ENCODE data around the gene CCDC15.

Gene CCDC15

DNA sequence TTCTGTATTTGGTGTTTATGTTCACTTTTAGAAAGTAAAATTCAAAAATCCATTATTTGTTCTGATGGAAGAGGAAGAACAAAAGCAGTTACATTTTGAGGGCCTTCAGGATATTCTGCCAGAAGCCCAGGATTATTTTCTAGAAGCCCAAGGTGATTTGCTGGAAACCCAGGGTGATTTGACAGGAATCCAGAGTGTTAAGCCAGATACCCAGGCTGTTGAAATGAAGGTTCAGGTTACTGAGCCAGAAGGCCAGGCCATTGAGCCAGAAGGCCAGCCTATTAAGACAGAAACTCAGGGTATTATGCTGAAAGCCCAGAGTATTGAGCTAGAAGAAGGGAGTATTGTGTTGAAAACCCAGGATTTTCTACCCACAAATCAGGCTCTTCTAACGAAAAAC is 33.1 kb downstream of the CCDC15 start:
- Histone ChIP-seq H3K4me1 (ENCODE audit: control extremely low read depth in 1 of 4, control insufficient read depth in 4 of 4, insufficient read depth in 4 of 4, low read length in 3 of 4) (no peaks in the 10 kb centered on the region), H3K4me3 (ENCODE audit: control insufficient read depth in 1 of 7, extremely low read depth in 1 of 7, insufficient read depth in 4 of 7, low read depth in 2 of 7, low read length in 6 of 7) (no peak overlapping the region), H3K27me3 (replicated peaks in 2 of 5; ENCODE audit: control insufficient read depth in 4 of 5, insufficient read depth in 5 of 5, low read length in 4 of 5) (no peaks in the 10 kb centered on the region), H3K9me3 (ENCODE audit: control extremely low read depth in 1 of 5, control insufficient read depth in 4 of 5, insufficient read depth in 2 of 5, low read depth in 1 of 5, low read length in 4 of 5) (peaks cover 0 to 8% (median 2%) of the 10 kb centered on the region in 5 experiments), H3K36me3 (ENCODE audit: control insufficient read depth in 4 of 4, insufficient read depth in 4 of 4, low read length in 3 of 4) (peaks cover 4 to 21% (median 9%) of the 10 kb centered on the region in 4 experiments), H3K27ac (ENCODE audit: insufficient read depth in 1 of 2, low read depth in 1 of 2, low read length in 2 of 2, poor library complexity in 1 of 2, severe bottlenecking in 2 of 2) (no peak overlapping the region)
- WGBS (ENCODE audit: insufficient coverage) = 100% methylated on average over 1 of the region's 1 CpG
- DNase-seq = no peak
- ChIA-PET POLR2A (no interaction called here), CTCF (no interaction called here)

GRCh38 chr11:124988063-124988462 is 34.1 kb downstream of the CCDC15 start:
- ChIA-PET CTCF (no interaction called here), POLR2A (no interaction called here)
- Histone ChIP-seq H3K27ac (ENCODE audit: insufficient read depth in 1 of 2, low read depth in 1 of 2, low read length in 2 of 2, poor library complexity in 1 of 2, severe bottlenecking in 2 of 2) (no peak overlapping the region), H3K36me3 (ENCODE audit: control insufficient read depth in 4 of 4, insufficient read depth in 4 of 4, low read length in 3 of 4) (peaks cover 0 to 17% (median 10%) of the 10 kb centered on the region in 4 experiments), H3K4me3 (ENCODE audit: control insufficient read depth in 1 of 7, extremely low read depth in 1 of 7, insufficient read depth in 4 of 7, low read depth in 2 of 7, low read length in 6 of 7) (no peak overlapping the region), H3K9me3 (ENCODE audit: control extremely low read depth in 1 of 5, control insufficient read depth in 4 of 5, insufficient read depth in 2 of 5, low read depth in 1 of 5, low read length in 4 of 5) (peaks cover 0 to 2% (median 0%) of the 10 kb centered on the region in 5 experiments), H3K27me3 (replicated peaks in 2 of 5; ENCODE audit: control insufficient read depth in 4 of 5, insufficient read depth in 5 of 5, low read length in 4 of 5) (no peaks in the 10 kb centered on the region), H3K4me1 (ENCODE audit: control extremely low read depth in 1 of 4, control insufficient read depth in 4 of 4, insufficient read depth in 4 of 4, low read length in 3 of 4) (no peaks in the 10 kb centered on the region)
- no peak for DNase-seq
- WGBS (ENCODE audit: insufficient coverage) = 100% methylated on average over 2 of the region's 3 CpGs

- Histone ChIP-seq H3K9me3 (ENCODE audit: control extremely low read depth in 1 of 5, control insufficient read depth in 4 of 5, insufficient read depth in 2 of 5, low read depth in 1 of 5, low read length in 4 of 5) (peaks cover 0 to 29% (median 4%) of the 10 kb centered on the region in 5 experiments), H3K27ac (ENCODE audit: insufficient read depth in 1 of 2, low read depth in 1 of 2, low read length in 2 of 2, poor library complexity in 1 of 2, severe bottlenecking in 2 of 2) (no peak overlapping the region), H3K36me3 (ENCODE audit: control insufficient read depth in 4 of 4, insufficient read depth in 4 of 4, low read length in 3 of 4) (peaks cover 3 to 39% (median 8%) of the 10 kb centered on the region in 4 experiments), H3K27me3 (replicated peaks in 2 of 5; ENCODE audit: control insufficient read depth in 4 of 5, insufficient read depth in 5 of 5, low read length in 4 of 5) (no peaks in the 10 kb centered on the region), H3K4me3 (ENCODE audit: control insufficient read depth in 1 of 7, extremely low read depth in 1 of 7, insufficient read depth in 4 of 7, low read depth in 2 of 7, low read length in 6 of 7) (no peak overlapping the region), H3K4me1 (ENCODE audit: control extremely low read depth in 1 of 4, control insufficient read depth in 4 of 4, insufficient read depth in 4 of 4, low read length in 3 of 4) (no peaks in the 10 kb centered on the region)
- DNase-seq = no peak
- no CpG with 5 or more reads among the region's 2 CpGs for WGBS (ENCODE audit: insufficient coverage)
- CTCF ChIA-PET = no interaction called here
- POLR2A ChIA-PET = no interaction called here
Measured at GRCh38 chr11:125001079-125001778, 47.2 kb downstream of the CCDC15 start.

GRCh38 chr11:125001849-125002248 is 47.8 kb downstream of the CCDC15 start:
- Histone ChIP-seq H3K27ac (ENCODE audit: insufficient read depth in 1 of 2, low read depth in 1 of 2, low read length in 2 of 2, poor library complexity in 1 of 2, severe bottlenecking in 2 of 2) (no peak overlapping the region), H3K9me3 (ENCODE audit: control extremely low read depth in 1 of 5, control insufficient read depth in 4 of 5, insufficient read depth in 2 of 5, low read depth in 1 of 5, low read length in 4 of 5) (peaks cover 0 to 32% (median 4%) of the 10 kb centered on the region in 5 experiments), H3K27me3 (replicated peaks in 2 of 5; ENCODE audit: control insufficient read depth in 4 of 5, insufficient read depth in 5 of 5, low read length in 4 of 5) (no peaks in the 10 kb centered on the region), H3K36me3 (ENCODE audit: control insufficient read depth in 4 of 4, insufficient read depth in 4 of 4, low read length in 3 of 4) (peaks cover 3 to 44% (median 8%) of the 10 kb centered on the region in 4 experiments), H3K4me1 (ENCODE audit: control extremely low read depth in 1 of 4, control insufficient read depth in 4 of 4, insufficient read depth in 4 of 4, low read length in 3 of 4) (no peaks in the 10 kb centered on the region), H3K4me3 (ENCODE audit: control insufficient read depth in 1 of 7, extremely low read depth in 1 of 7, insufficient read depth in 4 of 7, low read depth in 2 of 7, low read length in 6 of 7) (no peak overlapping the region)
- DNase-seq = no peak
- ChIA-PET CTCF (no interaction called here), POLR2A (no interaction called here)
- no CpG with 5 or more reads among the region's 2 CpGs for WGBS (ENCODE audit: insufficient coverage)

DNA sequence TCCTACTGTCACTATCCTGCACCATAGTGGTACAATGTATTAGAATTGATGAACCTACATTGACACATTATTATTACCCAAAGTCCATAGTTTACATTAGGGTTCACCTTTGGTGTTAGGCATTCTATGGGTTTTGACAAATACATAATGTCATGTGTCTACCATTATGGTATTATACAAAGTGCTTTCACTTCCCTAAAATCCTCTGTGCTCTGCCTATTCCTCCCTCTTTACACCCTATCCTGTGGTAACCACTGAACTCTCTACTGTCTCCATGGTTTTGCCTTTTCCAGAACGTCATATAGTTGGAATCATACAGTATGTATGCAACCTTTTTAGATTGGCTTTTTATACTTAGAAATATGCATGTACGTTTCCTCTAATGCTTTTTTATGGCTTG is 51.5 kb downstream of the CCDC15 start:
- Histone ChIP-seq H3K4me3 (ENCODE audit: control insufficient read depth in 1 of 7, extremely low read depth in 1 of 7, insufficient read depth in 4 of 7, low read depth in 2 of 7, low read length in 6 of 7) (no peak overlapping the region), H3K4me1 (ENCODE audit: control extremely low read depth in 1 of 4, control insufficient read depth in 4 of 4, insufficient read depth in 4 of 4, low read length in 3 of 4) (no peaks in the 10 kb centered on the region), H3K27me3 (replicated peaks in 2 of 5; ENCODE audit: control insufficient read depth in 4 of 5, insufficient read depth in 5 of 5, low read length in 4 of 5) (no peaks in the 10 kb centered on the region), H3K9me3 (ENCODE audit: control extremely low read depth in 1 of 5, control insufficient read depth in 4 of 5, insufficient read depth in 2 of 5, low read depth in 1 of 5, low read length in 4 of 5) (peaks cover 0 to 32% (median 5%) of the 10 kb centered on the region in 5 experiments), H3K27ac (ENCODE audit: insufficient read depth in 1 of 2, low read depth in 1 of 2, low read length in 2 of 2, poor library complexity in 1 of 2, severe bottlenecking in 2 of 2) (no peak overlapping the region), H3K36me3 (ENCODE audit: control insufficient read depth in 4 of 4, insufficient read depth in 4 of 4, low read length in 3 of 4) (peaks cover 3 to 57% (median 8%) of the 10 kb centered on the region in 4 experiments)
- WGBS (ENCODE audit: insufficient coverage) = no CpG with 5 or more reads among the region's 2 CpGs
- DNase-seq = no peak
- ChIA-PET CTCF (no interaction called here), POLR2A (no interaction called here)

DNA sequence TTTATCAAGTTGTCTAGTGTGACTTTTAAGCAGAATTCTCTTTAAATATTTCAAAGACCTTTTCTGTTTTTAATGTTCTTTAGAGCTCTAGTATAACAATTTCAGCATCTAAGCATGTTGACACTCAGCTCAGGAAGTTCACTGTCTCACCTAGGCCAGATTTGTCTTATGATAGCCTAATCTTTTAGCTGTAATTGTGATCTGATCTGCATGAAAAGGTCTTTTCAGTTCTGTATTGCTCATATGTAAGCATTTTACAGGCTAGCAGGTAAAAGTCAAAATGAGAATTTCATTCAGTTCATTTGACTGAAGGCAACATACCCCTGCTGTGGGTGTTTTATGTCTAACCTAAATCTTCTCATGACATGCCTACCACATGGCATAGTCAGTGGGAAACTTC is 62.4 kb downstream of the CCDC15 start:
- POLR2A ChIA-PET = no interaction called here
- peaks cover 0 to 2% (median 0%) of the 10 kb centered on the region in 5 experiments for H3K9me3 ChIP-seq (ENCODE audit: control extremely low read depth in 1 of 5, control insufficient read depth in 4 of 5, insufficient read depth in 2 of 5, low read depth in 1 of 5, low read length in 4 of 5)
- CTCF ChIA-PET = no interaction called here
- no peak overlapping the region for H3K4me3 ChIP-seq (ENCODE audit: control insufficient read depth in 1 of 7, extremely low read depth in 1 of 7, insufficient read depth in 4 of 7, low read depth in 2 of 7, low read length in 6 of 7)
- peaks cover 0 to 9% (median 3%) of the 10 kb centered on the region in 4 experiments for H3K36me3 ChIP-seq (ENCODE audit: control insufficient read depth in 4 of 4, insufficient read depth in 4 of 4, low read length in 3 of 4)
- no peaks in the 10 kb centered on the region for H3K27me3 ChIP-seq (replicated peaks in 2 of 5; ENCODE audit: control insufficient read depth in 4 of 5, insufficient read depth in 5 of 5, low read length in 4 of 5)
- H3K4me1 ChIP-seq (ENCODE audit: control extremely low read depth in 1 of 4, control insufficient read depth in 4 of 4, insufficient read depth in 4 of 4, low read length in 3 of 4) = no peaks in the 10 kb centered on the region
- no peak for DNase-seq
- H3K27ac ChIP-seq (ENCODE audit: insufficient read depth in 1 of 2, low read depth in 1 of 2, low read length in 2 of 2, poor library complexity in 1 of 2, severe bottlenecking in 2 of 2) = no peak overlapping the region

DNA sequence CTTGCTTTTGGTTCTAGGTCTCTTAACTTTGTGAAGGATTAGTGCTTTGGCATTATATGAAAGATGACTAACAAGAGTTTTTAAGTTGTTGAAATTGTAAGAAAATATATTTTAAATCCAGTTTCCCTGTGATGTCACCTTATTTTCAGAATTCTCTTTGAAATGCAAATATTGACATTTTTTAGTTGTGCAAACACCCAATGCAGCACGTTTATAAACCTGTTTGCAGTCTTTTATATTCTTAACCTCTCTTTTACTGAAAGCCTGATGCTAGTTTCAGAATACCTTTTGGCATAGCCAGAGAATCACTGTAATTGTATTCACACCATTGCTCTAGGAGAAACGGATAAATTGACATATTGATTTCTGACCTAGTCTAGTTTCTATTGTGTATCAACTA is 66.3 kb downstream of the CCDC15 start:
- peaks cover 0 to 2% (median 0%) of the 10 kb centered on the region in 4 experiments for H3K36me3 ChIP-seq (ENCODE audit: control insufficient read depth in 4 of 4, insufficient read depth in 4 of 4, low read length in 3 of 4)
- no peak overlapping the region for H3K27ac ChIP-seq (ENCODE audit: insufficient read depth in 1 of 2, low read depth in 1 of 2, low read length in 2 of 2, poor library complexity in 1 of 2, severe bottlenecking in 2 of 2)
- no peak overlapping the region for H3K4me3 ChIP-seq (ENCODE audit: control insufficient read depth in 1 of 7, extremely low read depth in 1 of 7, insufficient read depth in 4 of 7, low read depth in 2 of 7, low read length in 6 of 7)
- DNase-seq = no peak
- ChIA-PET CTCF (no interaction called here), POLR2A (no interaction called here)
- H3K27me3 ChIP-seq (replicated peaks in 2 of 5; ENCODE audit: control insufficient read depth in 4 of 5, insufficient read depth in 5 of 5, low read length in 4 of 5) = no peaks in the 10 kb centered on the region
- no peaks in the 10 kb centered on the region for H3K4me1 ChIP-seq (ENCODE audit: control extremely low read depth in 1 of 4, control insufficient read depth in 4 of 4, insufficient read depth in 4 of 4, low read length in 3 of 4)
- no peaks in the 10 kb centered on the region for H3K9me3 ChIP-seq (ENCODE audit: control extremely low read depth in 1 of 5, control insufficient read depth in 4 of 5, insufficient read depth in 2 of 5, low read depth in 1 of 5, low read length in 4 of 5)
- WGBS (ENCODE audit: insufficient coverage) = 100% methylated on average over 1 of the region's 2 CpGs

Measured in common myeloid progenitor, CD34-positive (primary cell).